AG08395 (cell line): ENCODE results near the gene LDB2.
A peak's percentile ranks its signal among the peaks of the same experiment; 100 is the strongest.
"Not testable (repeated sequence)": the region's sequence is repeated elsewhere in the genome, so short reads cannot be mapped to it uniquely, and the experiment has no call there.

Experiments
- DNase-seq: peaks from one replicate; pipeline ENCODE4 v3.0.0; 2012; ENCODE audit warnings: mixed read lengths, low spot score

Gene LDB2

GRCh38 chr4:16596267-16596666, 302.2 kb downstream of the LDB2 start:
- DNase-seq: no peak

- no peak for DNase-seq
These were observed 304.3 kb downstream of the LDB2 start for GRCh38 chr4:16594128-16594527.

GRCh38 chr4:16593386-16593785, 305.1 kb downstream of the LDB2 start:
- DNase-seq: no peak

GRCh38 chr4:16591272-16591826, 307.1 kb downstream of the LDB2 start:
- no peak for DNase-seq

- no peak for DNase-seq
These were observed 307.6 kb downstream of the LDB2 start for GRCh38 chr4:16590797-16591196.

GRCh38 chr4:16588651-16589050, 309.8 kb downstream of the LDB2 start:
- no peak for DNase-seq

GRCh38 chr4:16588149-16588548, 310.3 kb downstream of the LDB2 start:
- DNase-seq: no peak

- DNase-seq: no peak
These were observed 313.4 kb downstream of the LDB2 start for GRCh38 chr4:16585053-16585452.

- no peak for DNase-seq
These were observed 314.7 kb downstream of the LDB2 start for GRCh38 chr4:16583764-16584163.

- DNase-seq: no peak
These were observed 315.9 kb downstream of the LDB2 start for GRCh38 chr4:16582526-16582925.

- DNase-seq: no peak
These were observed 316.4 kb downstream of the LDB2 start for GRCh38 chr4:16582036-16582435.

- no peak for DNase-seq
These were observed 317.3 kb downstream of the LDB2 start for GRCh38 chr4:16581117-16581516.

GRCh38 chr4:16580514-16580913, 317.9 kb downstream of the LDB2 start:
- DNase-seq: no peak

GRCh38 chr4:16579866-16580265, 318.6 kb downstream of the LDB2 start:
- DNase-seq: peak; percentile 40

GRCh38 chr4:16577177-16577576, 321.3 kb downstream of the LDB2 start:
- DNase-seq: no peak

- no peak for DNase-seq
These were observed 323.5 kb downstream of the LDB2 start for GRCh38 chr4:16574981-16575380.

- peak; percentile 75 for DNase-seq
These were observed 324.7 kb downstream of the LDB2 start for GRCh38 chr4:16573739-16574138.

GRCh38 chr4:16573206-16573605, 325.2 kb downstream of the LDB2 start:
- peak; percentile 34 for DNase-seq

GRCh38 chr4:16572631-16573030, 325.8 kb downstream of the LDB2 start:
- DNase-seq: no peak

GRCh38 chr4:16572161-16572560, 326.3 kb downstream of the LDB2 start:
- no peak for DNase-seq

- DNase-seq: no peak
These were observed 328.7 kb downstream of the LDB2 start for GRCh38 chr4:16569790-16570189.

GRCh38 chr4:16557316-16557715, 341.1 kb downstream of the LDB2 start:
- not testable (repeated sequence) for DNase-seq

- DNase-seq: no peak
These were observed 343.3 kb downstream of the LDB2 start for GRCh38 chr4:16555156-16555555.

- DNase-seq: no peak
These were observed 347.9 kb downstream of the LDB2 start for GRCh38 chr4:16550531-16550930.

- DNase-seq: no peak
These were observed 352.8 kb downstream of the LDB2 start for GRCh38 chr4:16545656-16546055.
